LNCaP clone FGC (cell line): Measurements from ENCODE around the gene PAPPA.

ENCODE experiments used
- DNase-seq: peaks from one replicate; pipeline ENCODE4 v3.0.0-alpha.2; 2011; ENCODE audit warnings: low read depth
- H3K4me3 ChIP-seq: 2 replicates; pipeline ENCODE4 v1.5.1; 2011; ENCODE audit warnings: mild to moderate bottlenecking, low read depth, low read length, control low read depth
- TF ChIP-seq, protein P1 (sequence below): IDR thresholded peaks from 2 replicates; pipeline ENCODE4 v1.5.1; 2012; ENCODE audit warnings: mild to moderate bottlenecking; ENCODE audit not compliant: control insufficient read depth, insufficient read depth; ENCODE audit errors: extremely low read depth

Gene PAPPA

DNA sequence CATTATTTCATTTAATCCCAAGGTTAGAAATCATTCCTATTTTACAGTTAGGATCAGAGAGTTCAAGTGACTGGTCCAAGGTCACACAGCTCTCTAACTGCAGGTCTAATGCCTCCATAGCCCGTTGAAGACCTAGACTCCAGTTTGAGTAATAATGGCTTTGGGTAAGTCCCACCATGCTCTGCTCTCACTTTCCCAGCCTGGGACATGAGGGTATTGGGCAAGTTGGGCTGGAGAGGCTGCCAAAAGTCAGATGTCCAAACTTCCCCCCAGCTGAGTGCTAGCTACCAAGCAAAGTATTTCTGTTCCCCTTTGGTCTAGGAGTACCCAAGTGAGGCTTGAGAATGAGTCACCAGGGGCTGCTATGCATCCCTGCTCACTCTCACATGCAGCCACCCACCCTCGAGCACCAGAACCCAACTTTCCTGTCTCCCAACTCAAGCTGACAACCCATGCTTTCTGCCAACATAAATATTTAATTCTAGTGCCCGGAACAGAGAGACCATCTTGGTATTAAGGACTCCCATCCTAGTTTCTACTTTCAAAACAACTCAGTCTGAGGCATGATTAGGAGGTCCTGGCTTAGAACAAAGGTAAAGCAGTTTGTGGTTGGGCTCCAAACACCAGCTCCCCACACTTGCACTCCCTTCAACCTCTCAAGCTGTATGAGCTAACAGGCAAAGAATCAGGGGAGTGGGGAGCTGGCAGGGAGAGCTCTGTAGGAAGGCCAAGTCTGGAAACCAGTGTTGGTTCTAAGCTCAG, 297.0 kb downstream of the PAPPA start:
- H3K4me3 ChIP-seq = no peak overlapping the region
- no peak for DNase-seq
- TF ChIP-seq, protein P1, sequence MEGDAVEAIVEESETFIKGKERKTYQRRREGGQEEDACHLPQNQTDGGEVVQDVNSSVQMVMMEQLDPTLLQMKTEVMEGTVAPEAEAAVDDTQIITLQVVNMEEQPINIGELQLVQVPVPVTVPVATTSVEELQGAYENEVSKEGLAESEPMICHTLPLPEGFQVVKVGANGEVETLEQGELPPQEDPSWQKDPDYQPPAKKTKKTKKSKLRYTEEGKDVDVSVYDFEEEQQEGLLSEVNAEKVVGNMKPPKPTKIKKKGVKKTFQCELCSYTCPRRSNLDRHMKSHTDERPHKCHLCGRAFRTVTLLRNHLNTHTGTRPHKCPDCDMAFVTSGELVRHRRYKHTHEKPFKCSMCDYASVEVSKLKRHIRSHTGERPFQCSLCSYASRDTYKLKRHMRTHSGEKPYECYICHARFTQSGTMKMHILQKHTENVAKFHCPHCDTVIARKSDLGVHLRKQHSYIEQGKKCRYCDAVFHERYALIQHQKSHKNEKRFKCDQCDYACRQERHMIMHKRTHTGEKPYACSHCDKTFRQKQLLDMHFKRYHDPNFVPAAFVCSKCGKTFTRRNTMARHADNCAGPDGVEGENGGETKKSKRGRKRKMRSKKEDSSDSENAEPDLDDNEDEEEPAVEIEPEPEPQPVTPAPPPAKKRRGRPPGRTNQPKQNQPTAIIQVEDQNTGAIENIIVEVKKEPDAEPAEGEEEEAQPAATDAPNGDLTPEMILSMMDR = no peak

DNA sequence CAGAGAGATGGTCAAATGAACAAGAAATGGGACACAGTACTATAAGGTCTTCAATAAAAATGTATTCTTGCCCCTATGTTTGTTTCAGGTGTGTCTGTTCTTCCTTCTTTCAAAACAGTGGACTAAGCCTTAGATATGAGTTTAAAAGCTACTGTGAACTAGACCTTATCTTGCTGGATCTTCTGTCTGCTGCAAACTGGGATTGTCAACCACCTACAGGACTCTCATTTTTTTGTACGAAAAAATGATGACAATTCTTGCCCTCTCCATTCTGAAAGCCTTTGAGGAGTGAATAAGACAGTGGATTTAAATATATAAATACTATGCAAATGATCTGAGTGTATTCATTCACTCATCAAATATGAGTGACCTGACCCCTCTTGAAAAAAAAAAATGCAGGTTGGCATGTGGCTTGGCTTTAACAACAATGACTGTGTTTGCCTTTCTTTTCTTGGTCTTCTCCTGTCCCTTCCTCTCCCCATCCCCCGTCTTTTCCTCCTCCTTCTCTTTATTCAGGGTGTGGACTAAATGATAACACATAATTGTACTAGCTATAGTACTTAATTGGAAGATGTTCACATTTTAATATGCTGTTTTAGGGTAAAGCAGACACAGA, 298.0 kb downstream of the PAPPA start:
- DNase-seq = no peak
- no peak overlapping the region for H3K4me3 ChIP-seq
- TF ChIP-seq, protein P1 = no peak
